ENCODE measurements around the gene KLHL29. TPM values are rescaled to one million over a fixed set of nuclear protein-coding genes. Genes with fewer than 3 reads are reported as not detected.

Gene KLHL29
- polyA plus RNA-seq, 4 donors = 10.7 to 14.3 (median 11.9) TPM

- DNase-seq (ENCODE audit: low read depth in 4 of 4, low spot score in 3 of 4) = no peak
These were observed 102.9 kb downstream of the KLHL29 start for GRCh38 chr2:23487735-23488492.

GRCh38 chr2:23488584-23488983 lies 103.6 kb downstream of the KLHL29 start:
- no peak for DNase-seq (ENCODE audit: low read depth in 4 of 4, low spot score in 3 of 4)

- no peak for DNase-seq (ENCODE audit: low read depth in 4 of 4, low spot score in 3 of 4)
These were observed 104.7 kb downstream of the KLHL29 start for GRCh38 chr2:23489471-23490322.

- no peak for DNase-seq (ENCODE audit: low read depth in 4 of 4, low spot score in 3 of 4)
These were observed 106.8 kb downstream of the KLHL29 start for GRCh38 chr2:23491591-23492336.

GRCh38 chr2:23492337-23492675 lies 107.3 kb downstream of the KLHL29 start:
- DNase-seq (ENCODE audit: low read depth in 4 of 4, low spot score in 3 of 4) = no peak

GRCh38 chr2:23492921-23493320 lies 107.9 kb downstream of the KLHL29 start:
- DNase-seq (ENCODE audit: low read depth in 4 of 4, low spot score in 3 of 4) = no peak

- no peak for DNase-seq (ENCODE audit: low read depth in 4 of 4, low spot score in 3 of 4)
These were observed 108.9 kb downstream of the KLHL29 start for GRCh38 chr2:23493846-23494245.

- no peak for DNase-seq (ENCODE audit: low read depth in 4 of 4, low spot score in 3 of 4)
These were observed 109.3 kb downstream of the KLHL29 start for GRCh38 chr2:23494286-23494685.

GRCh38 chr2:23495661-23496114 lies 110.7 kb downstream of the KLHL29 start:
- no peak for DNase-seq (ENCODE audit: low read depth in 4 of 4, low spot score in 3 of 4)

GRCh38 chr2:23496456-23496855 lies 111.5 kb downstream of the KLHL29 start:
- no peak for DNase-seq (ENCODE audit: low read depth in 4 of 4, low spot score in 3 of 4)

GRCh38 chr2:23497063-23497462 lies 112.1 kb downstream of the KLHL29 start:
- no peak for DNase-seq (ENCODE audit: low read depth in 4 of 4, low spot score in 3 of 4)

GRCh38 chr2:23497536-23497935 lies 112.6 kb downstream of the KLHL29 start:
- DNase-seq (ENCODE audit: low read depth in 4 of 4, low spot score in 3 of 4) = no peak

- no peak for DNase-seq (ENCODE audit: low read depth in 4 of 4, low spot score in 3 of 4)
These were observed 114.0 kb downstream of the KLHL29 start for GRCh38 chr2:23498943-23499342.

- DNase-seq (ENCODE audit: low read depth in 4 of 4, low spot score in 3 of 4) = no peak
These were observed 114.5 kb downstream of the KLHL29 start for GRCh38 chr2:23499439-23499838.

- DNase-seq (ENCODE audit: low read depth in 4 of 4, low spot score in 3 of 4) = no peak
These were observed 115.9 kb downstream of the KLHL29 start for GRCh38 chr2:23500836-23501235.

- no peak for DNase-seq (ENCODE audit: low read depth in 4 of 4, low spot score in 3 of 4)
These were observed 117.1 kb downstream of the KLHL29 start for GRCh38 chr2:23502096-23502495.

GRCh38 chr2:23503097-23503496 lies 118.1 kb downstream of the KLHL29 start:
- no peak for DNase-seq (ENCODE audit: low read depth in 4 of 4, low spot score in 3 of 4)

- DNase-seq (ENCODE audit: low read depth in 4 of 4, low spot score in 3 of 4) = no peak
These were observed 118.7 kb downstream of the KLHL29 start for GRCh38 chr2:23503682-23504081.

GRCh38 chr2:23504591-23504990 lies 119.6 kb downstream of the KLHL29 start:
- no peak for DNase-seq (ENCODE audit: low read depth in 4 of 4, low spot score in 3 of 4)

GRCh38 chr2:23505218-23505983 lies 120.4 kb downstream of the KLHL29 start:
- DNase-seq (ENCODE audit: low read depth in 4 of 4, low spot score in 3 of 4) = no peak
